HG02884 (cell line): ENCODE data around the gene CALHM3.
"Not testable (repeated sequence)": the region's sequence is repeated elsewhere in the genome, so short reads cannot be mapped to it uniquely, and the experiment has no call there.

Experiments used
- ATAC-seq: cut with Tn5 transposase; IDR thresholded peaks from one replicate; pipeline ENCODE4 v1.9.1; 2021; ENCODE audit warnings: mild to moderate bottlenecking, moderate library complexity; ENCODE audit not compliant: unreplicated experiment

The CALHM3 gene, protein sequence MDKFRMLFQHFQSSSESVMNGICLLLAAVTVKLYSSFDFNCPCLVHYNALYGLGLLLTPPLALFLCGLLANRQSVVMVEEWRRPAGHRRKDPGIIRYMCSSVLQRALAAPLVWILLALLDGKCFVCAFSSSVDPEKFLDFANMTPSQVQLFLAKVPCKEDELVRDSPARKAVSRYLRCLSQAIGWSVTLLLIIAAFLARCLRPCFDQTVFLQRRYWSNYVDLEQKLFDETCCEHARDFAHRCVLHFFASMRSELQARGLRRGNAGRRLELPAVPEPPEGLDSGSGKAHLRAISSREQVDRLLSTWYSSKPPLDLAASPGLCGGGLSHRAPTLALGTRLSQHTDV

DNA sequence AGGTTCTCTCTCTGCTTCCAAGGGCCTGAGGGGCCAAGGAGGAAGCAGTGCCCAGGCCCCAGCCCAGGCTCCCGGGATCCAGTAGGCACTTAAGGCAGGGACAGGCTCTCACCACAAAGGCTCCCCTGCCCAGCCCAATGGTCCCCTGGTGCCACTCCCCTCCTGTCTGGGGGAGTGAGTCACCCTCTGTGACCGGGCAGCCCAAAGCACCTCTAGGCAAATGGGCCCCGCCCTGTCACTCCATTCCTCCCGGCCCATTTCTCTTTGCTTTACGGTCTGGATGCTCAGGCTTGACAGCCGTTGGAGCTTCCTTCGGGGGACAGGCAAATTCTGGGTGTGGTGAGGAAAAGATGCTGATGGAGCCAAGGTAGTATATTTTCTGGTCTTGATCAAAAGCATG lies at the start of gene CALHM3:
Gene CALHM3, minus strand, starts transcription at position 106 of the 400 bp plus-strand sequence. CDS start 208 bp downstream, outside the sequence.
- ATAC-seq: no peak

DNA sequence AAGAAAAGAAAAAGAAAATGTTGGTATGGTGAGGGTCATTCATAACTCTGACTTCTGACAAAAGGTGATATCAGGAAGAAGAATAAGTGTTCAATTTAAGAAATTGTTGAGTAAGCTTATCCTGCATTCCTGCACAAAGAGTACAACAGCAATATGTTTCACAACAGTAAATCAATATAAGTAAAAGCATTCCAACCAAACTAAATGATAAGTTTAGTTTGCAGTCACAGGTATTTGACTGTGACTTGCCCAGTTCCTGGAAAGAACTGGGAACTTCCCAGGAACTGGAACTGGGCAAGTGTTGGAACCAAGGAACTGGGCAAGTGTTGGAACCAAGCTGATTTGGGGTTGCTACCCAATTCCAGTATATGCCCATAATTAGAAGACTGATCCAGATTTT lies 49.5 kb upstream of the CALHM3 start:
- ATAC-seq: no peak

DNA sequence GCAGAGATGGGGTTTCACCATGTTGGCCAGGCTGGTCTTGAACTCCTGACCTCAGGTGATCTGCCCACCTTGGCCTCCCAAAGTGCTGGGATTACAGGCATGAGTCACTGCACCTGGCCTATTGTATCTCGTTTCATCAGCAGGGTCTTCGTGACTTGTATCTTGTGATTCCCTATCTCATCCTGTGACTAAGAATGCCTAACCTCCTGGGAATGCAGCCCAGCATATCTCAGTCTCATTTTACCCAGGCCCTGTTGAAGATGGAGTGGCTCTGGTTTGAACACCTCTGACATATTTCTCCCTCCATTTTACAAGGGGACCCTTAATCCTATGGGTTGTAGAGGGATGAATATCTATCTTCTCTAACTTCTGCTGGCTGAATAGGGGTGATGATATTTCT lies 48.4 kb upstream of the CALHM3 start:
- not testable (repeated sequence) for ATAC-seq

DNA sequence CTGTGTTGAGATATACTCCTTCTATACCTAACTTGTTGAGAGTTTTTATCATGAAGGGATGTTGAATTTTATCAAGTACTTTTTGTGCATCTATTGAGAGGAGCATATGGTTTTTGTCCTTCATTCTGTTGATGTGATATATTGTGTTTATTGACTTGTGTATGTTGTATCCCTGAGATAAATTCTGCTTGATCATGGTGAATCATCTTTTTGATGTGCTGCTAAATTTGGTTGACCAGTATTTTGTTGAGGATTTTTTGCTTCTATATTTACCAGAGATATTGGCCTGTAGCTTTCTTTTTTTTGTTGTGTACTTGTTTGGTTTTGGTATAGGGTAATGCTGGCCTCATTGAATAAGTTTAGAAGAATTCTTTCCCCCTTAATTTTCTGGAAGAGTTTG lies 46.9 kb upstream of the CALHM3 start:
- ATAC-seq: no peak

DNA sequence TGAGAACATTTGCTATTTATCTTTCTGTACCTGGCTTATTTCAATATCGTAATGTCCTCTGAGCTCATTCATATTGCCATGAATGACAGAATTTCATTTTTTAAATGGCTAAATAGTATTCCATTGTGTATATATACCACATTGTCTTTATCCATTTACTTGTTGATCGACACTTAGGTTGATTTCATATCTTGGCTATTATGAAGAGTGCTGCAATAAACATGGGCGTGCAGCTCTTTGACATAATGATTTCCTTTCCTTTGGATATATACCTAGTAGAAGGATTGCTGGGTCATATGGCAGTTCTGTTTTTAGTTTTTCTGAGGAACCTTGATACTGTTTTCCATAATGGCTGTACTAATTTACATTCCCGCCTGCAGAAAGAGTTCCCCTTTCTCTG lies 44.6 kb upstream of the CALHM3 start:
- no peak for ATAC-seq

DNA sequence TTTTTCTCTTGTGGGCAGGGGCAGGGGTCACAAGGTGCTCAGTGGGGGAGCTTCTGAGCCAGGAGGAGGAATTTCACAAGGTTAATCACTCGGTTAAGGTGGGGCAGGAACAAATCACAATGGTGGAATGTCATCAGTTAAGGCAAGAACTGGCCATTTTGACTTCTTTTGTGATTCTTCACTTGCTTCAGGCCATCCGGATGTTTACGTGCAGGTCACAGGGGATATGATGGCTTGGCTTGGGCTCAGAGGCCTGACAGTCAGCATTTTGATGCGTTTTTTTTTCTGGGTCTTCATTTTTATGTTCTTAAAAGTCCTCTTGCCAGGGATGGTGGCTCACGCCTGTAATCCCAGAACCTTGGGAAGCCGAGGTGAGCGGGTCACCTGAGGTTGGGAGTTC lies 43.0 kb upstream of the CALHM3 start:
- ATAC-seq: not testable (repeated sequence)

DNA sequence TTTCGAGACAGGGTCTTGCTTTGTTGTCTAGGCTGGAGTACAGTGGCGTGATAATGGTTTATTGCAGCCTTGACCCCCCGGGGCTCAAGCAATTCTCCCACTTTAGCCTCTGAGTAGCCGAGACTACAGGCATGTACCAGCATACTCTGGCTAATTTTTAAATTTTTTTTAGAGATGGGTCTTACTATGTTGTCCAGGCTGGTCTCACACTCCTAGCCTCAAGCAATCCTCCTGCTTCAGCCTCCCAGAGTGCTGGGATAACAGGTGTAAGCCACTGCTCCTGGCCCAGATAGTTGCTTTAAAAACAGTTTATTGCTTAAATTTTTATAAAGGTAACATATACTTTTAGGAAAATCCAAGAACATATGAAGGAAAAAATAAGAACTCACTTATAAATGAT lies 40.8 kb upstream of the CALHM3 start:
- ATAC-seq: no peak

DNA sequence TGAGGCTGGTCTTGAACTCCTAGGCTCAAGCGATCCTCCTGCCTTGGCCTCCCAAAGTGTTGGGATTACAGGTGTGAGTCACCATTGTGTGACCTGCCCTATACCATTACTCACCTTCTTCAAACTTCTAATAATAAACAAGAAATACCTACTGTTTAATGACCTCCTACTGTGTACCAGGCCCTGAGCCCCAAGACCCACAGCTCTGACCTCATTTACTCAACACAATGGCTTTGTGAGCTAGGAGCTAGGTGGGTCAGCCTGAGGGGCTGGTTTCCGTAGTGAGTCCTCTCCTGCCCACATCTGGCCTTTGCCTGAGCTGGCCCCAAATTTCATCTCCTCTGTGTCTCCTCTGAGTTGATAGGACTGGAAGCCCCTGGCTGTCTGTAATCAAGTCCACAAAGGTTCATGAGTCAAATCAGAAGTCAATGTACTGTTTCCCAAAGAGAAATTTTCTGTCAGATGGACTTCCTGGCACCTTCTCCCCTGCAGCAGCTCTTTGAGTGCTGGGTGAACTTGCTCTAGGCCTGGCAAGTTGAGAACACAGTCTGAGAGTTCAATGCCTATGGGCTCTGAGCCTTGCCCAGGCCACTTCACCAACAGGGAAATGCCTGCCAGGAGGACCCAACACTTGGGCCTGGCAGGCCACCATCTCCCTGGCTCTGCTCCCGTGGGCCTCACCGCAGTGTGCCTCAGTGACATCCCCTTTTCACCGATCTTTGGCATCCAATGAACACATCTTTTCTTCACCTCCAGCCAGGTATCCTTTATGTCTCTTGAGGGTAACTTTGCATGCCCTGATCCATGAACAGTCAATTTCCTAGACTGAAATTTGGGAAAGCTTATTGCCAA lies 38.4 kb upstream of the CALHM3 start:
- no peak for ATAC-seq

DNA sequence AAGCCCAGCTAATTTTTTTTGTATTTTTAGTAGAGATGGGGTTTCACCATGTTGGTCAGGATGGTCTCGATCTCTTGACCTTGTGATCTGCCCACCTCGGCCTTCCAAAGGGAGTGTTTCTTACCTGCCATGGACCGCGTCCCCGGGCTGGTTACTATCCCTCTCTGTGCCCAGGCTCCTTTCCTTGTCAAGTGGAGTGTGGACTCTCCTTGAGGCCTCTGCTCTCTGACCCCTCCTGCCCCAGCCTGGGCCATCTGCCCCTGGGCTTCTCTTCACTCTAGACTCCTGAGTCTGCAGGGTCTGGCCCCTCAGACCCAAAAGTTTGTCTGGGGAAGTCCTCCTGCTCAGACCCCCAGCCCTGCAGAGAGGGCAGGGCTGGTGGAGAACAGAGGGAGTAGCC lies 35.2 kb upstream of the CALHM3 start:
- ATAC-seq: no peak

DNA sequence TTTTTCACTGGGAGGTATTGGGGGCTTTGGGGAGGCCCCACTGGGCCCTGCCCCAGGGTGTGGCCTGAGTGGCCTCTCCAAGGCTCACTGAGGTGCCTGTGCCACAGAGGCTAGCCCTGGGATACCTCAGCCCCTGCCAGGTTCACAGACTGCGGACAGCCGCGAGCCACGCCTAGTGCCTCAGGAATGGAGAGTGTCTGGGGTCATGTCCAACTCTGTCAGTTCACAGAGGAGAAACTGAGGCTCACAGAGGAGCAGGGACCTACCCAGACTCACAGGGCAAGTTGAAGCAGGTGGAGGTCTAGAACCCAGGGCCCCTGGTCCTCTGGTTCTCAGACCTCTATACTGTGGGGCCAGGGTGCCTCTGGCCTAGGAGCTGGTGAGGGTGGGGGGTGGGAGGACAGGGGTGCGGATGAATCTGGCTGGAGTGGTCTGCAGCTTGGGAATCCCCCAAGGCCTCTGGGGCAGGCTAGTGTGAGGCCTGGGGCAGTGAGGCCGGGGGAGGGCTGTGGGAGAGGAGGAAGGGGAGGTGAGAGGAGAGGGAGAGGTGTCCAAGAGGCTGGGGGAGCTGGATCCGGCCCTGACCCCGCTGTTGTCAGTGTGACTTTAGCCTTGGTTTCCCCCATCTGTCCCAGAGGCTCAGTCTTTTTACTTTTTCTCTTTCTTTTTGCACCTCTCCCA lies 34.5 kb upstream of the CALHM3 start:
- no peak for ATAC-seq

DNA sequence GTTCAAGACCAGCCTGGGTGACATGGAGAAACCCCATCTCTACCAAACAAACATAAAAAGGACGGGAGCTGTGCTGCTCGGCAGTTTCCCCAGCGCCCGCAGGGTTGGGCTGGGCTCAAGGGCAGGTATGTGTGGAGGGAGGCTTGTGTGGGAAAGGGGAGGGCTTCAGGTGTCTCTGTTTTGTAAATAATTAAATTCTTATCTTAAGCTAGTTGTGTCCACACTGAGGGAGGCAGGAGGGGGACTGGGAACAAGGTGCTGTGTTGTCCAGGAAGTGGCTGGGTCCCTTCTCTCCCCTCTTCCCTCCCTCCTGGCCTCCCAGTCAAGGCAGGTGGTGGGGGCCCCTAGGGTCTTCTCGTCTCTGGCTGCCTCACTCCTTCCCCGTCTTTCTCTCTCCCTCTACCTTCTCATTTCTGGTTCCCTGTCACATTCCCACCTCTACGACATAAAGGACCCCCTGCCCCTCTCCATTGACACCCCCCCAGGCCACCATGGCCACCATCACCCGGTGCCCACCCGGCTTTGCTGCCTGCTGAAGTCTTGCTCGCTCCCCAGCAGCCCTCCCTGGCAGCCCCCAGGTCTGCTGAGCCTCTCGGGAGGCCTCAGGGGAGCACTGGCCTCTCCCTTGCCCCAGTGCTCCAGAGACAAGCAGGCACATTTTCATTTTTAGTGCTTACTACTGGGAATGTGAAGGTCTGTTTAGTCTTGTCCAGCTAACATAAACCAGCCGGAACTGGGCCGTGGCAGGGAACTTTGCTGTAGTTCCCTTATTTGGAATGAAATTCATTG lies 33.7 kb upstream of the CALHM3 start:
- no peak for ATAC-seq

DNA sequence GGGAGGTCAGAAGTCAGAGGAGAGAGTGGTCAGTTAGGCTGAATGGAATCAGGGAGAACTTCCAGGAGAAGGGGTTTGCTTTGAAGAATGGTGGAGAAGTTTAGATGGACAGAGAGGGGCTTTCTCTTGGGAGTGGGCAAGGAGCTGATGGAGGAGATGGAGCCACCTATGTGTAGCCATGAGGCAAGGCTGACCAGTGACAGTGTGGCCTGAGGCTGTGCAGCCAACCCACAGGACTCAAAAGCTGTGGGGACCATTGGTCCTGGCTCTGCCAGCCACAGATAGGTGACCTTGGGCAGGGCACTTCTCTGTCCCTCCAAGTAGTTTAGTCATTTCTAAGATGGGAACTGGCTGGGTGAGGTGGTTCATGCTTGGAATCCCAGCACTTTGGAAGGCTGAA lies 33.1 kb upstream of the CALHM3 start:
- no peak for ATAC-seq

DNA sequence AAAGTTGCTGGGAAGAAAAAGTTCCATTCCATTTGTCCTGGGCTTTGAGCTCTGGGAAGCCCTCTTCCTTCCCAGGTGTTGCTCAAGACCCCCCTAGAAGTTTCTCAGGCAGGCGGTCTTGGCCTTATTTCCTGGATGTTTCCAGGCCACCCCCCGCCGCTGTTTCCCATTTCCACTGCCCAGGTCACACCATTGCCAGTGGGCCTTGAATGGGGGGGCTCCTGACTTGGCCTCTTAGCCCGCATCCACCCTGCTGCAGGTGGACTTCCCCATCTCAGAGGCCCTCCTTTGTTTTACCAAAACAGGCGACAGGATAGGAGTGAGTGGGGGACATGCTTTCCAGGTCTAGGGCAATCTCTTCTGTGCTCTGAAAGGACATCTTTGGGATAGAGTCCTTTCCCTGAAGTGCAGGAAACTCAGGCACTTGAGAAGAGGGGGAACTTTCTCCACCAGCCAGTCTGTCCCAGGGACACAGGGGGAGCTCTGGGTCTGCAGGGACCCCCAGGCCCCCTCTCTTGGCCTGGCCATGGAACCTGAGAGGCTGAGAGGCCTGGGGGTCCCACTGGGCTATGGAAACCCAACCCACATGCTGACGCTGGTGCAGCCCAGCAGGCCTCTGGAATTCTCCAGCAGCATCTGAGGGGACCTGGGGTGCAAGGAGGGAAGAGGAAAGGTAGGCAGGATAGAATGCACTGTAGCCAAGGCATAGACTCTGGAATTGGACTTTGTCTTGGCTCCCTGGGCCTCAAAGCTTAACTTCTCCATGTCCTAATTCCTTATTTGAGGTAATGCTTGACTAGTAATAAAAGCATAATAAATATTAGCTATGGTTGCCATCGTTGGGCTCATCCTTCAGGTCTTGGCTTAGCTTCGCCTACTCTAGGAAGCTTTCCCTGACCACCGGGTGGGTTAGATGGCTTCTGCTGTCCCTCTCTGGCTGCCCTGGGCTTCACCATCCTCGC lies 32.0 kb upstream of the CALHM3 start:
- ATAC-seq: no peak

DNA sequence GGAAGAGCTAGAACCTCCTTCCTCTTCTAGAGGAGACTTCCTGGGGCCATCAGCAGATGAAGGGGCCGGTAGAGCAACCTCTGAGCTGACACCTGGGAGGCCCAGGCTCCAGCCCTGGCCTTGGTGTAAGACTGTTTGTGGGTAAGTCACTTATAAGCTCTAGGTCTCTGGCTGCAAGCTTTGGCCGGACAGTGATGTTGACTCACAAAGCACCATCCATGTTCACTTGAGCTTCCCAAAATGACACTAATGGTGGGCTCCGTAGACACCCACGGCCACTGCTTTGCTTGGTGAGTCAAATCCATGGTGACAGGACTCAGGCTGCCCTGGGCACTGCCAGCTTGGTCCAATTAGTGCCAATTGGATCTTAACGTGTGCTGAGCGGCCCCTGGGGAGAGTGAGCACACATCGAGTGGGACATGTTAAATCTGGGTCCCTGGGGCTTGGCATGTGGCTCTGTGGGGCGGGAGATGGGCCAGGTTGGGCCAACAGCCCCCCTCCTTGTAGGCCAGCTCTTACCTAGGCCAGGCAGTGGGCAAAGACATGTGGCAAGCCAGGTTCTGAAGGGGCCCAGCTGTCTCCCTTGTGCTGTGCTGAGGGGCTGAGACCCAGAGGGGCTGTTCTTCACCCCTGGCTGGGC lies 31.1 kb upstream of the CALHM3 start:
- ATAC-seq: no peak

DNA sequence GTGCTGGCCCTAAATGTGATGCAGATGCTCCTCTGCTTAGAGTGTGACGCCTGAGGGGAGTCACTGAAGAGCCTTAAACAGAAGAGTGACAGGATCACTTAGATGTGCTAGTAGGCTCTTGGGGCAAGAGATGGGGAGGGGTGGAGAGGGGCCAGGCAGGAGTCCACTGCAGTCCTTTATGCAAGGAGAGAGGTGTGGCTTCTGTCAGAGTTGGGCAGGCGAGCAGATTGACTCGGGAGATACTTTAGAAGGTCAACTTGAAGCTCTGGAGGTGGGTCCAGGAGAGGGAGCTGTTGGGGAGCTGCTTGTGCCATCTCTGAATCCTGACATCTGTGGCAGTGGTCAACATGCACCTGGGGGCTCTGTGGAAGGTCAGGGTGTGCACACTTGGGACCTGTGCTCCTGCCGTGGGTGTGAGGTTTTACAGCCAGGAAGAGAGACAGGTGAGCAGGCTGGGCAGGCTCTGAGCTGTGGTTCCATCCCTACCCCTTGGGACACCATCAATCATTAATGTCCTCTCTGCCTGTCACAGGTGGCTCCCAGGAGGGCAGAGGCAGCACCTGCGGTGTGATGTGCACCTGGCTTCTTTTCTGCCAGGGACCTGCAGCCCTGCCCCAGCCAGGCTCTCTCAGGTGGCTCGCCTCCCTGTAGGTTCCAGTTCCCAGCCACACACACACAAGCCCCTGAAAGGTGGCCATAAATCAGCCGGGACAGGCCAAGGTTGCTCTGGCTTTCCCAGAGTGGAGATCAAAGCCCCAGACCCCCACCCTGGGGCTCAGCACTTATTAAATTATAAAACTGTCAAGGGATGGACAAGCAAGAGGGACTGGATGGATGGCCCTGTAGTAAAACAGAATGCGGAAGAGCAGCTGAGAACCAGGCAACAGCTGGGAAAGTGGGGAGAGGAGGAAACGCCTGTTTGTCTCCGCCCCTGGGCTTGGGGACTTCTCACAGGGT lies 28.5 kb upstream of the CALHM3 start:
- no peak for ATAC-seq

DNA sequence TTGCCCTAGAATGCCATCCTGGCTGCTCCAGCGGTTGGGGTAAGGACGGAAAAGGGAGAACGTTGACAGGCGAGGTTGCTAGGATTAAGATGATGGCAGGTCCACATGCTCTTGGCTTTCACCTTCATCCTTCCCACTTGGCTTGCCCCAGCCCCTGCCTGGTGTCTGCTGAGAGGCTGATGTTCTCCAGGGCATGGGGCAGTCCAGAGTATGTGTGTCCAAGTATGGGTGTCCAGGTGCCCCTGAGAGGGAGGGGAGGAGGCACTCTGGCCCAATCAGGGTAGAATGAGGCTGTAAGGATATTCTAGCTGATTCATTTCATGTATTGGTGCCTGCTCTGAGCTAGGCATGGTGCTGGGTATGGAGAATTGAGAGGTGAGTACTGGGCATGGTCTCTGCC lies 27.0 kb upstream of the CALHM3 start:
- ATAC-seq: no peak

DNA sequence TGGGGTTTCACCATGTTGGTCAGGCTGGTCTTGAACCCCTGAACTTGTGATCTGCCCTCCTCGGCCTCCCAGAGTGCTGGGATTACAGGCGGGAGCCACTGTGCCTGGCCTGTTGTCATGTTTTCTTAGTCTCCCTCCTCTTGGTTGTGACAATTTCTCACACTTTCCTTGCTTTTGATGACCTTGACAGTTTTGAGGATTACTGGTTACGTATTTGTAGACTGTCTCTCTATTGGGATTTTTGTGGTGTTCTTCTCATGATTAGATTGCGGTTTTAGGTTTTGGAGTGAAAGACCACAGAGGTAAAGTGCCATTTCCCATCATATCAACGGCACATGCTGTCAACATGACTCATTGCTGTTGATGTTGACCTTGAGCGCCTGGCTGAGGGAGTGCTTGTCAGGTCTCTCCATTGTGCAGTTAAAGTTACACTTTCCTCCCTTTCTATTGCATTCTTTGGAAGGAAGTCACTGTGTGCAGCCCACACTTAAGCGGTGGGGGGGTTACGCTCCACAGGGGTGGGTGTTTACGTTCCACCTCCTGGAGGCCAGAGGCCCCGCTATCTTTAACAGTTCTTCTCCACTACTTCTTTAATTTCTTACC lies 25.2 kb upstream of the CALHM3 start:
- no peak for ATAC-seq

DNA sequence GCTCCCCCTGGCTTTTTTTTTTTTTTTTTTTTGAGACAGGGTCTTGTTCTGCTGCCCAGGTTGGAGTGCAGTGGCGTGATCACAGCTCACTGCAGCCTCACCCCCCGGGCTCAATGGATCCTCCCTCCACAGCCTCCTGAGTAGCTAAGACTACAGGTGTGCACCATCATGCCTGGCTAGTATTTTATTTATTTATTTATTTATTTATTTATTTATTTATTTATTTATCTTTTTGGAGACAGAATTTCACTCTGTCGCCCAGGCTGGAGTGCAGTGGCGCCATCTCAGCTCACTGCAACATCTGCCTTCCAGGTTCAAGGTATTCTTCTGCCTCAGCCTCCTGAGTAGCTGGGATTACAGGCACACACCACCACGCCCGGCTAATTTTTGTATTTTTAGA lies 24.7 kb upstream of the CALHM3 start:
- ATAC-seq: not testable (repeated sequence)
